ENCODE results near the gene EFR3B.
A peak's percentile ranks its signal among the peaks of the same experiment; 100 is the strongest.
"Not testable (repeated sequence)": the region's sequence is repeated elsewhere in the genome, so short reads cannot be mapped to it uniquely, and the experiment has no call there.

EFR3B gene

DNA sequence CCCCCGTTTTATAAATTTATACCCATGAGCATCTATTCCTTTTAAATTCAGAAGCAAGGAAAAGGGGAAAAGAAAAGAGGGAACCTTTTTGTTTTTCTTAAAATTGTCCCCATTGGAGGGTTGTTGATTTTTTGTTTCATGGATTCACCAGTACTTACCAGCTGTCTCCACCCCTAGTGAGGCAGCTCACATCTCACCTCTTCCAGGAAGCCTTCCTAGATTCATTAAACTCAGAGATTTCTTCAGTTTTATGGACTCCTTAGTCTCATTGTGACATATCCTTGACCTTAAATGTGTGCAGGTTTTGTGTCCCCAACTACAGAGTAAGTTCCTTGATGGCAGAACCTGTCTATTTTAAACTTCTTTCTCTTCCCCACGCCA is 35.9 kb downstream of the EFR3B start:
- no peak overlapping the region for H3K4me3 Mint-ChIP-seq

DNA sequence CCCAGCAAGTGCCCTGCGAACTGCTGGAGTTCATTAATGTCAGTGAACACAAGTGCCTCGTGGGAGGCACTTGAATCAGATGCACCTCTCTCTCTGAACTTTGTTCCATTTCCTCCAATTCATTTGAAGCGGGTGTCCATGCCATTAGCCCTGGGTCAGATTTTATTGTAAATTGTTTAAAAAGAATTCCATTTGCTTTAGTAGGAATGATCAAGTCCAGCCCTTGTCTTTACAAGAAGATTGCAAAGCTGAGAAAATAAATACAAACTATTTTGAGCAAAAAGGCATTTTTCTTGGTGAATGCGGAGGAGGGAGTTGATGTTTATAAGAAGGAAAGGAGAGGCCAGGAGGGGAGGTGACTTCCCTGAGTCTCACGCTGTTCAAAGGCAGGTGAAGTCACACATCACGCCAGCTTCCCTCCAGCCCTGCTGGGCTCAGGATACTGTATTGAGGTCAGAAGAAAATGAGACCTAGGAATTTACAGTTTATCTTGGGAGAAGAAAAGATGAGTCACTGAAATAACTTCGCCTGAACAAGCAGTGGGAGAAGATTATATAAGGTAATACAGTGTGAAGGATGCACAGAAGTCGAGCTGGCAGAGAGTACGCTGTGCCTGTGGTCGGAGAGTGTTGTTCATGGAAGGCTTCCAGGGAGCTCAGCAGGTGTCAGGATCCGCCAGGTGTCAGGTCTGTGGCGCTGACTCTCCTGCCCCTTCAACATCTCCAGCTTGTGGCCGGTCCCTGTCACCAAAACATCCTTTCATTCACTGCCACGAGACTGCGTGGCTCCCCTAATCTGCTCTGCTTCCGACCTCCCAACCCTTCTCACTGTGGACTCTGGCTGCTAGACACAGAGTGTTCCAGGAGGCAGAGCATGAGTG is 36.5 kb downstream of the EFR3B start:
- Mint-ChIP-seq H3K9me3 (no peaks in the 10 kb centered on the region), H3K4me1 (no peaks in the 10 kb centered on the region), H3K4me3 (no peak overlapping the region), H3K27ac (no peak overlapping the region), H3K36me3 (no peaks in the 10 kb centered on the region)
- ATAC-seq (no peak), DNase-seq (ENCODE audit: low spot score in 2 of 2) (no peak)

More for the DNA sequence above, 35.9 kb downstream of the EFR3B start:
- H3K27ac Mint-ChIP-seq, result no peak overlapping the region
- no peaks in the 10 kb centered on the region for H3K36me3 Mint-ChIP-seq
- no peak for DNase-seq (ENCODE audit: low spot score in 2 of 2)
- no peaks in the 10 kb centered on the region for H3K4me1 Mint-ChIP-seq
- ATAC-seq, result no peak
- no peaks in the 10 kb centered on the region for H3K9me3 Mint-ChIP-seq

DNA sequence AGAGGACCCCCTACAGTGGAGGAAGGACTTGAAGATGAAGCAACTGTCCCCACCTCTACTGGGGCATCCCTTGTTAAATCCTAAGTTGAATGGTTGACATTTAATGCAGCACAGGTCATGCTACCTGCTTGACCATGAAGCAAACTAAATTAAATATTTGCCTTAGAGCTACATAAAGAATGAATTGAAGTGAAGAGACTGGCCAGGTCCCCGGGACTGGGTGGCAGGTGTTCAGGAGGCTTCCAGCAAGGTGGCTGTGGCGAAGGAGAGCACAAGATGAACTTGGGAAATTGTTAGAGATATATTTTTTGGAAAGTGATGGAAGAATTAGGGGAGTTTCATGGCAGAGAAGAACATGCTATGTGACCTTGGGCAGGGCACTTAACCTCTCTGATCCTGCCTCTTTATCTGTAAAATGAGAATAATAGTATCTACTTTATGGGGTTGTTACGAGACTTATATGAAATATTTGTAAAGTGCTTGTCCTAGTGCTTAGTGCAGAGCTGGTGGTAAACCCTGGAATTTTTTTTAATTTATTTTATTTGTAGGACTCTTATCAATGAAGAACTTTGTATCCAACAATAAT is 37.3 kb downstream of the EFR3B start:
- Mint-ChIP-seq H3K36me3 (no peaks in the 10 kb centered on the region), H3K4me1 (no peaks in the 10 kb centered on the region), H3K4me3 (no peak overlapping the region), H3K27ac (no peak overlapping the region), H3K9me3 (no peaks in the 10 kb centered on the region)
- ATAC-seq (no peak), DNase-seq (ENCODE audit: low spot score in 2 of 2) (no peak)

DNA sequence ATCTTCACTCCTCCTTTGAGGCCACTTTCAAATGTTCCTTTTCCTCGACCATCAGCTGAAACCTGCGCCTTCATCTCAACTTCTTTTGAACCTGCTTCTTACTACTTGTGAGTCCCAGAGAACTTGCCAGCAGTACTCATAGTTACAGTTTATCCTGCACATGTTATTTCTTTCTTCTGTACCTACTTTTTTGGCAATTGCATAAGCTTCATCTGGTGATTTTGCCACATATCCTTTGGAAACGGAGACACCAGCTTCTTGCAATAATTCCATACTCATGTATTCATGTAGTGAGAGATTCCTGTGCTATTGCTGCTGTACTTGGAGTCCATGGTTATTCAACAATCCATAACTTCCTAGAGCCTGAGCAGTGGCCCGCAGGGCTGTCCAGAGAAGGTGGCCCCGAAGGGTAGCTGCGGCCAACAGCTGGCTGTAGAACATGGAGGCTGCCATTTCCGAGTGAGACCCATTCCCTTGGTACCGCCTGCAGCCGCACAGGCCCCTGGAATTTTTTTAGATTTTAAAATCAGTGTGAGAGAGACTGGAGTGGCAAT is 39.4 kb downstream of the EFR3B start:
- Mint-ChIP-seq H3K27ac (no peak overlapping the region), H3K9me3 (no peaks in the 10 kb centered on the region), H3K36me3 (no peaks in the 10 kb centered on the region), H3K4me1 (no peaks in the 10 kb centered on the region), H3K4me3 (no peak overlapping the region)
- no peak for DNase-seq (ENCODE audit: low spot score in 2 of 2)
- ATAC-seq, result no peak

DNA sequence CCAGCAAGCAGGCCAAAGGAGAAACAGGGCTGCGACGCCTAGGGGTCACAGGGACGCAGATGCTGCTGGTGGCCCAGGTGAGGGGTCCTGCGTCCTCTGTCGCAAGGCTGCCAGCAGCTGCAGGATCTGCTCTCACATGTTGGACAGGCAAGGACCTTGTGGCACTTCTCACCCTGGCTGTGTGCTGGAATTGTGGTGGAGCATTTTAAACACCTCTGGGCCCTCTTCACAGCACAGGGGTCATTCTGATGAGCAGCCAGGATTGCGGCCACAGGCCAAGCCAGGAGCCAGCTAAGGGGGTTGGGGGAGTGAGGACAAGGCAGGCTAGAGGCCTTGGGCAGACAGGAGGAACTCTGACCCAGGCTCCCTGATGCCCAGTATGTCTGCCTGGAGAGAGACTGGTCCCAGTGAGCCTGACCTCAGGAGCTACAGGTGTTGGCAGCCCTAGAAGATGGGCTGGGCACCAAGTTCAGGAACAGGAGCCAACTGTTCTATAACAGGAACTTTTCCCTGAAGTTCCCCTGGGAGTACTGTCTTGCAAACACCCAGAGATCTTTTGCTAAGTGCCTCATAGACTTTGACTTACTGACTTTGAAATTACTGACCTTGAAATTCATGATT is 40.2 kb downstream of the EFR3B start:
- Mint-ChIP-seq H3K27ac (no peak overlapping the region), H3K9me3 (no peaks in the 10 kb centered on the region), H3K4me3 (no peak overlapping the region), H3K4me1 (no peaks in the 10 kb centered on the region), H3K36me3 (no peaks in the 10 kb centered on the region)
- DNase-seq (ENCODE audit: low spot score in 2 of 2), result no peak
- ATAC-seq, result no peak

DNA sequence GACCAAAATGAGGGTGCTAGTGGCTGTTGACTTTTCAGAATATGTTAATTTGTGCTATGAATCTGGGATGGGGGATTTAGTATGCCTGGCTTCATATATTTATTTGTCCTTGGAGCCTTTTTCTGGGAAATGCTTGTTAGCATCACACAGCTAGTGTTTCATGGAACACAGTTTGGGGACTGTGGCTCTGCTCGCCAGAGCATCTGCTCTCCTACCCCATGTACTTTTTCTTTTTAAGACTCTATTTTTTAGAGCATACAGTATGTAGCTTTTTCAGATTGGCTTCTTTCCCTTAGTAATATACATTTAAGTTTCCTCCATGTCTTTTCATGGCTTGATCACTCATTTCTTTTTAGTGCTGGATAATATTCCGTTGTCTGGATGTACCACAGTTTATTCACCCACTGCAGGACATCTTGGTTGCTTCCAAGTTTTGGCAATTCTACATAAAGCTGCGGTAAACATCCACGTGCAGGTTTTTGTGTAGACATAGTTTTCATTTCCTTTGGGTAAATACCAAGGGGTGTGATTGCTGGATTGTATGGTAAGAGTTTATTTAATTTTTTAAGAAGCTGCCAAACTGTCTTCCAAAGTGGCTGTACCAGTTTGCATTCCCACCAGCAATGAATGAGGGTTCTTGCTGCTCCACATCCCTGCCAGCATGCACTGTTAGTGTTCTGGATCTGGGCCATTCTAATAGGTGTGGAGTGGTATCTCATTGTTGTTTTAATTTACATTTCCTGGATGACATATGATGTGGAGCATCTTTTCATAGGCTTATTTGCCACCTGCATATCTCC is 44.1 kb downstream of the EFR3B start:
- no peak overlapping the region for H3K27ac Mint-ChIP-seq
- no peak for DNase-seq (ENCODE audit: low spot score in 2 of 2)
- no peaks in the 10 kb centered on the region for H3K9me3 Mint-ChIP-seq
- no peak overlapping the region for H3K4me3 Mint-ChIP-seq
- no peak for ATAC-seq
- H3K4me1 Mint-ChIP-seq, result no peaks in the 10 kb centered on the region
- H3K36me3 Mint-ChIP-seq, result no peaks in the 10 kb centered on the region

DNA sequence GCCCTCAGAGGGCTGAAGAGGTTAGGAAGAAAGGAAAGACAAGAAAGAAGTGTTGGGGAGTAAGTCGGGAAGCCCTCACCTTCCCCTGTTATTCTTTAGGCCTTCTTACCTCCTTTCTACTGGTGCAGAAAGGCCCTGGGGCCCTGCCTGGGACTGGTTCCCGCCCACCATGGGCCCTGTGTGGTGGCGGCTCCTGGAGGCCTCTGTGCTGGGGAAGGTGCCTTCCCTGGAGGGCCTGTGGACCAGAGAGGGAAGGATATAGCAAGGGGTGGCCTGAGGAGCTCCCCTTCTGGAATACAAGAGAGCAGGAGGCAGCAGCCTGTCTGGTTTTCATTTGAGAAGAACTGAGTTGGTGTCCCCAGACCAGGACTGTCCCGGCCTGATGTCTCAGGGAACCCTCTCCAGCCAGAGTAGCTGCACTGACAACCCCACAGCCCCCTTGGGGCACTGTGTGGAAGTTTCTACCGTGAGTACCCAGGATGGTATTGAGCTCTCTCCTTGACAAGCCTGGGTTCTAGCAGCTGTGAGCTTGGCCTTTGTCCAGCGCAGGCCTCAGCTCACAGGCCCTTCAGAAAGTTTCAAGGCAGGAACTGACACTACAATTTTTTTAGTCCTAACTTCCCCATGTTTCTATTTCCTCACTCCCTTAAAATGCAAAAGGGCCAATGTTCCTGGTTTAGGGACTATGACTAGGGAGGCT is 47.1 kb downstream of the EFR3B start:
- peak; percentile 19 for ATAC-seq
- no peaks in the 10 kb centered on the region for H3K4me1 Mint-ChIP-seq
- H3K36me3 Mint-ChIP-seq, result no peaks in the 10 kb centered on the region
- H3K9me3 Mint-ChIP-seq, result no peaks in the 10 kb centered on the region
- no peak overlapping the region for H3K27ac Mint-ChIP-seq
- no peak overlapping the region for H3K4me3 Mint-ChIP-seq
- no peak for DNase-seq (ENCODE audit: low spot score in 2 of 2)

DNA sequence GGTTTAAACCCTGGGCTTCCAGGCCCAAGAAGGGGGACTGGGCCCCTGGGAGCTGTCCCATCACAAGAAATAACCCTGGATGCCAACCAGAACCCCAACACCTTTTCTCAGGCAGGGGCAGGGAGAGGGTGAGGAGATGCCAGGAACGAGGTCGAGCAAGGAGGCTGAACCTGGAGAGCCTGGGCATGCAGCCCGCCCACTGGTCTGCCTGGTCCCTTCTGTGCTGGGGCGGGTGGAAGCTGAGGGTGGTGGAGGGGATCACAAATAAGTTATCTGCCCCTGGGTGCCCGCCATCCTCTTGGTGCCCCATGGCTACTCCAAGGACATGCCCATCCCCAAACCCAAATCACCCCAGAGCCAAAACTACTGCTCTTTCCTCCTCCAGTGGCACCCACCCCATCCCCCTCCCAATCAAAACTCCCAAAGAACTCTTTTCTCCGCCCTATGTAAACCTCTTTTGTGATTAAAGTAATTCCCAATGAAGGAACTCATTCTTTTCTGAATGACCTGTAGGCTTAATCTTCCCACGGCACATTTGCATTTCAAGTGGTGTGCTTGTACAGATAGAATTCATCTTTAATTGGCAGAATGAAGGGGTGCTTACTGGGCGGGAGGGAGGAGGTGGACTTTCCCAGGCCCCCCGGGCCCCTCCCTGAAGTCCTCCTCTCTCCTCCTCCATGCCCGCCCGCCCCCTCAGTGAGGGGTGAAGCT is 47.9 kb downstream of the EFR3B start:
- Mint-ChIP-seq H3K36me3 (no peaks in the 10 kb centered on the region), H3K9me3 (no peaks in the 10 kb centered on the region), H3K4me1 (no peaks in the 10 kb centered on the region), H3K27ac (no peak overlapping the region), H3K4me3 (no peak overlapping the region)
- ATAC-seq, result no peak
- no peak for DNase-seq (ENCODE audit: low spot score in 2 of 2)

DNA sequence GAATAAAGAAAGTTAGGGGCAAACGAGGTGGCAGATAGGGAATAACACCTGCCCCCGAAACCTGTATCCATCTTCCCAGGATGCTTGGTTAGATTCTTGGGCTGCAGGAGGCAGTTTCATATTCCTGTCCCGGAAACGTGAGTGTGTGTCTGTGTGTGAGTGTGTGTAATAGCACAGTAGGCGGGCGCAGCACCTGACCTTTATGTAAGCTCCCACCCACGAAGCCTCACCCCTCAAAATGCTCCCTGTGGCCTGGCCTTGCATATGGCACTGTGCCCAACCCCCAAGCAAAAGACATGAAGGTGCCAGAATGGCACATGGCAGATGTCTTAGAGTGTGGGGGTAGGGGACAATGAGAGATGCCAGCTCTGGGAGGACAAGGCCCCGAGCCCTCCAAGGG is 48.9 kb downstream of the EFR3B start:
- no peaks in the 10 kb centered on the region for H3K4me1 Mint-ChIP-seq
- no peak overlapping the region for H3K4me3 Mint-ChIP-seq
- H3K9me3 Mint-ChIP-seq, result no peaks in the 10 kb centered on the region
- no peak overlapping the region for H3K27ac Mint-ChIP-seq
- DNase-seq (ENCODE audit: low spot score in 2 of 2), result no peak
- no peaks in the 10 kb centered on the region for H3K36me3 Mint-ChIP-seq
- ATAC-seq, result no peak

DNA sequence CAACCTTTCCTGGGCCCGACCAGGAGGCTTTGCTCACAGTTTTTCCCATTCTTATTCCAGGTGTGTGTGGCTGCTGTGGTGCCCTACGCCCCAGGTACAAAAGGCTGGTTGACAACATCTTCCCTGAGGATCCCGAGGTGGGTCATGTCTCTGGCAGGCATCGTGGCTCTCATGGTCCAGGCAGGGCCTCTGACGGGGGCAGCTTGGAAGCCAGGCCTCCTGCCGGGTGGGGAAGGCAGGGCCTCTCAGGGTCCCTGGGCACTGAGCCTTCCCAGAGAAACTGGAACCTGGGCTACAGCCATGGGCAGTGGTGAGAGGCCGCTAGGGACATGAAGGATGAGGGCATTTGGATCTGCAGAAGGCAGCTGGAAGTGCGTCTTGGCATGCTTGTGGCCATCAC is 49.4 kb downstream of the EFR3B start:
- no peak for ATAC-seq
- Mint-ChIP-seq H3K36me3 (no peaks in the 10 kb centered on the region), H3K4me1 (no peaks in the 10 kb centered on the region), H3K27ac (no peak overlapping the region), H3K4me3 (no peak overlapping the region), H3K9me3 (no peaks in the 10 kb centered on the region)
- DNase-seq (ENCODE audit: low spot score in 2 of 2), result no peak

DNA sequence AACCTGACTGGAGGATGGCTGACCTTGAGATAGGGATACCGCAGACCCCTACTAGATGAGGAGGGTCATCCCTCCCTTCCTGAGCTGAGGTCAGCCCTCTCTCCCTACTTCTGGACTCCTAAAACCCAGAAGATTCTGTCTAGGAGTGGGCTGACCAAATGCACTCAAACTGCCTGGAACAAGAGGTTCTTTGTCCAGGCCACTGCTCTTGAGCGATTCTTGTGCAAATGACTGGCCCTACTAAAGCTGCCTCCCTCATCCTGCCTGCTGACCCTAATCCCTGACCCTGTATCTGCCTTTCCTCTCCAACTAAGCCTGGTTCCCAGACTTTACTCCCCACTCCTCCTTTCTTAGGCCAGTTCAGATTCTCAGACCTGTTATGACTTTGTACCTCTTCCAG is 56.2 kb downstream of the EFR3B start:
- no peak for ATAC-seq
- Mint-ChIP-seq H3K4me1 (peaks cover 14% of the 10 kb centered on the region), H3K9me3 (peaks cover 3% of the 10 kb centered on the region), H3K36me3 (no peaks in the 10 kb centered on the region), H3K27ac (no peak overlapping the region), H3K4me3 (no peak overlapping the region)
- no peak for DNase-seq (ENCODE audit: low spot score in 2 of 2)

DNA sequence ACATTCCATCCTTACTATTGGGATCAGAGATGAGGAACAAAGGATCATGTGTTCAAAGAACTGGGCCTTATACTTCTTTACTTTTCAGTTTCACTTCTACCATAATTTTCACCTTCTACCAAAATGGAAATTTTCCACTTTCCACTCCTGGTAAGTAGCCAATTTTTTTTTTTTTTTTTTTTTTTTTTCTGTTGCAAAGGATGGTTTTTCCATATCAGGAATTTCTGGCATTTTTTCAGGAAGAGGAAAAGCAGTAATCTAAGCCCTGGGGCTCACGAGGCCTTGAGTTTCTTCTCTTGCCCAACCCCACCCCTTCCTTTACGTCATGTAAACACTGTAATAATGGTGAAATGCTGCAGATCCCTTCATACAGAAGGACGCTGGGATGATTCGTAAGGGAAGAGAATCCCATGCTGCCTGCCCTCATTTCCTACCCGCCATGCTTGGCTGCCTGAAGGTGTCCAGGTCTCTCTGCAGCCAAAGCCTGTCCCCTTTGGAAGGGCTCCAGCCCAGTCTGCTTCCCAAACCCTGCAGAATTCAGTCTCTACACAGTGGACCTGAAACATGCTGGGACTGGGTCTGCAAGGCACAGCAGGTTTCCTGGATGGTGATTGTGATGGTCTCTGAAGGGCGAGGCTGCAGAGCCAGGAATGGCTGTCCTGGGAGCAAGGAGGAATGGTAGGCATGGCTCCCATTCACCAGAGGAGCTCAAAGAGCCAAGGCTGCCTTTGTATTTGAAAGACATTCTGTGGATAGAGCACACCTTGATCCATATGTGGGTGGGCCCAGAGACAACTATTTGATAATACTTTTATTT is 57.0 kb downstream of the EFR3B start:
- H3K27ac Mint-ChIP-seq, result no peak overlapping the region

DNA sequence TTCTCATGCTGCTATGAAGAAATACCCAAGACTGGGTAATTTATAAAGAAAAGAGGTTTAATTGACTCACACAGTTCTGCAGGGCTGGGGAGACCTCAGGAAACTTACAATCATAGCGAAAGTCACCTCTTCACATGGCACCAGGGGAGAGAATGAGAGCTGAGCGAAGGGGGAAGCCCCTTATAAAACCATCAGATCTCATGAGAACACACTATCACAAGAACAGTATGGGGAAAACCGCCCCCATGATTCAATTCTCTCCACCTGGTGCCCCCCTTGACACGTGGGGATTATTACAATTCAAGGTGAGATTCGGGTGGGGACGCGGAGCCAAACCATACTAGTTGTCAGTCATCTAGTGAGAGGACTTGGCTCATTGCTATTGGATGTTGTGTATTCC is 60.5 kb downstream of the EFR3B start:
- H3K9me3 Mint-ChIP-seq, H3K4me3 Mint-ChIP-seq, H3K36me3 Mint-ChIP-seq, H3K27ac Mint-ChIP-seq: not testable (repeated sequence)
- H3K4me1 Mint-ChIP-seq, result peaks cover 17% of the 10 kb centered on the region
- DNase-seq (ENCODE audit: low spot score in 2 of 2), result peak in 1 of 2 donors; percentile 55
- peak; percentile 83 for ATAC-seq

More for the DNA sequence above, 57.0 kb downstream of the EFR3B start:
- ATAC-seq (no peak), DNase-seq (ENCODE audit: low spot score in 2 of 2) (no peak)
- no peak overlapping the region for H3K4me3 Mint-ChIP-seq
- peaks cover 3% of the 10 kb centered on the region for H3K9me3 Mint-ChIP-seq
- peaks cover 17% of the 10 kb centered on the region for H3K4me1 Mint-ChIP-seq
- no peaks in the 10 kb centered on the region for H3K36me3 Mint-ChIP-seq

Measured in stimulated activated effector memory CD8-positive, alpha-beta T cell treated with anti-CD3 and anti-CD28 coated beads, Interleukin-12 subunit alpha, Interleukin-12 subunit beta, amount 100 ng/mL, for 72 hours (primary cell).